ENCODE data around the gene TNKS1BP1. TPM values are rescaled to one million over a fixed set of nuclear protein-coding genes. Genes with fewer than 3 reads are reported as not detected.

TNKS1BP1 gene
- total RNA-seq, 2 donors from 2014 or later, result 73.6 to 82.6 TPM

Other genes starting within 250 kb of the TNKS1BP1 start
- gene LRRC55, start 143.0 kb downstream of the TNKS1BP1 start, total RNA-seq, result under 1 TPM in 1 of 2 donors, not detected in 1; 0.12 TPM
- 10 to 100 TPM; 20.2 to 21.6 TPM for gene APLNR, start 87.7 kb downstream of the TNKS1BP1 start, total RNA-seq
- gene SSRP1, start 10.9 kb upstream of the TNKS1BP1 start, total RNA-seq, result 10 to 100 TPM; 34.7 to 45.5 TPM
- 1 to 10 TPM in 1 of 2 donors, under 1 TPM in 1; 0.84 to 1.7 TPM for gene P2RX3, start 13.4 kb upstream of the TNKS1BP1 start, total RNA-seq
- not detected for gene PRG3, start 56.2 kb upstream of the TNKS1BP1 start, total RNA-seq
- not detected for gene PRG2, start 65.7 kb upstream of the TNKS1BP1 start, total RNA-seq
- 10 to 100 TPM; 39.3 to 46.7 TPM for gene SLC43A3, start 102.2 kb upstream of the TNKS1BP1 start, total RNA-seq
- gene RTN4RL2, start 135.6 kb upstream of the TNKS1BP1 start, total RNA-seq, result 1 to 10 TPM; 1.9 to 2.4 TPM
- gene SLC43A1, start 190.8 kb upstream of the TNKS1BP1 start, total RNA-seq, result 1 to 10 TPM; 5.8 to 7.2 TPM
- gene TIMM10, start 205.8 kb upstream of the TNKS1BP1 start, total RNA-seq, result 10 to 100 TPM; 58.0 to 58.9 TPM
- gene SMTNL1, start 212.6 kb upstream of the TNKS1BP1 start, total RNA-seq, result not detected
- 10 to 100 TPM; 28.9 to 30.0 TPM for gene UBE2L6, start 242.7 kb upstream of the TNKS1BP1 start, total RNA-seq